HepG2 (cell line): ENCODE results near the gene LAMB3. TPM values are rescaled to one million over a fixed set of nuclear protein-coding genes. Genes with fewer than 3 reads are reported as not detected.

ENCODE experiments used
- ATAC-seq: fragments of 200-7000 bp; cut with Tn5 transposase; 3 replicates; pipeline ENCODE4 v1.9.1; 2020; ENCODE audit warnings: mild to moderate bottlenecking, moderate library complexity
- BruUV-seq: library from RNA; stranded (reverse); fragments of 400-500 nt; replicated peaks from 2 replicates; lab custom pipeline; 2021; lab: Mats Ljungman, UMichigan
- CTCF ChIA-PET: fragments of 300-600 bp; formaldehyde crosslinking; extraction: SDS; loops from one replicate; lab custom pipeline; 2021; ENCODE audit warnings: low total read pairs, inconsistent platforms, low intra/inter-chr PET ratio; lab: Yijun Ruan, JAX
- POLR2A ChIA-PET: fragments of 350-600 bp; sonication (Branson Sonifier 250); formaldehyde crosslinking; loops from one replicate; lab custom pipeline; 2020; ENCODE audit warnings: antibody characterized with exemption, inconsistent platforms; lab: Yijun Ruan, JAX
- DNase-seq: peaks from one replicate; pipeline ENCODE4 v3.0.0-alpha.2; 2015; ENCODE audit warnings: low spot score
- FAIRE-seq: peaks from 3 replicates; lab custom pipeline; 2011; peaks lifted over from hg19 to GRCh38; lab: Jason Lieb, UNC
- H2AFZ ChIP-seq: one replicate; pipeline ENCODE4 v1.6.1; 2011; ENCODE audit warnings: low read length, inconsistent platforms
- H3K27ac ChIP-seq: fragments of 300-600 bp; 3 replicates; pipeline ENCODE4 v1.8.0; 2011; ENCODE audit warnings: mixed run types, mild to moderate bottlenecking, mixed read lengths, low read length, inconsistent platforms; ENCODE audit not compliant: insufficient read depth; ENCODE audit errors: extremely low read length
- H3K27me3 ChIP-seq, 2 experiments: fragments of 200-600 bp in 1 of 2; 2 replicates in 1 of 2; 3 replicates in 1 of 2; pipeline versions ENCODE4 v1.6.0 to v1.8.0; 2011; ENCODE audit warnings: low read length in 2 of 2, mild to moderate bottlenecking in 2 of 2, moderate library complexity in 2 of 2, inconsistent platforms in 1 of 2; ENCODE audit not compliant: insufficient read depth in 2 of 2, control insufficient read depth in 1 of 2
- H3K36me3 ChIP-seq, 2 experiments: fragments of 200-600 bp in 1 of 2; replicated peaks in 1 of 2; 2 replicates in 1 of 2; 3 replicates in 1 of 2; pipeline versions ENCODE4 v1.5.1 to v1.8.0; 2011; ENCODE audit warnings: low read length in 2 of 2, inconsistent platforms in 1 of 2; ENCODE audit not compliant: insufficient read depth in 2 of 2, control insufficient read depth in 1 of 2
- H3K4me1 ChIP-seq: 2 replicates; pipeline ENCODE4 v1.5.1; 2012; ENCODE audit warnings: low read length, inconsistent platforms; ENCODE audit not compliant: insufficient read depth
- H3K4me2 ChIP-seq: 2 replicates; pipeline ENCODE4 v1.6.0; 2011; ENCODE audit warnings: low read depth, low read length, inconsistent platforms
- H3K4me3 ChIP-seq, 3 experiments: fragments of 200-600 bp in 1 of 3; sonication (generic), shearing (Covaris generic) in 1 of 3; replicated peaks in 1 of 3; 2 replicates each; pipeline ENCODE4 v1.5.1; 2011 to 2016; ENCODE audit warnings: low read length in 3 of 3, inconsistent platforms in 2 of 3, low read depth in 2 of 3, mild to moderate bottlenecking in 2 of 3, control low read depth in 1 of 3, mixed read lengths in 1 of 3; ENCODE audit not compliant: insufficient read depth in 1 of 3
- H3K79me2 ChIP-seq: one replicate; pipeline ENCODE4 v1.6.1; 2011; ENCODE audit warnings: low read length, inconsistent platforms; ENCODE audit not compliant: insufficient read depth
- H3K9ac ChIP-seq: 2 replicates; pipeline ENCODE4 v1.6.0; 2011; ENCODE audit warnings: mild to moderate bottlenecking, low read depth, low read length, inconsistent platforms; ENCODE audit not compliant: insufficient read depth
- H3K9me3 ChIP-seq: 2 replicates; pipeline ENCODE4 v1.5.1; 2012; ENCODE audit warnings: mild to moderate bottlenecking, low read length
- H4K20me1 ChIP-seq: 2 replicates; pipeline ENCODE4 v1.6.0; 2011; ENCODE audit warnings: inconsistent platforms, mild to moderate bottlenecking, low read length, moderate library complexity; ENCODE audit not compliant: insufficient read depth
- ADNP ChIP-seq: sonication (generic); formaldehyde crosslinking; IDR thresholded peaks from 2 replicates; pipeline ENCODE4 v1.4.0; 2020; ENCODE audit warnings: missing genetic modification reagents
- CSRNP2 ChIP-seq: sonication (generic); formaldehyde crosslinking; conservative IDR thresholded peaks from 2 replicates; pipeline ENCODE4 v1.8.0; 2022; ENCODE audit warnings: low read depth, missing genetic modification reagents
- EP300 ChIP-seq, 3 experiments: sonication (generic) in 1 of 3; formaldehyde crosslinking in 1 of 3; IDR thresholded peaks; 2 replicates each; pipeline versions ENCODE4 v1.5.1 to v1.6.1; 2011 to 2020; ENCODE audit warnings: low read depth in 2 of 3, low read length in 2 of 3, borderline replicate concordance in 1 of 3, improper control_type of control experiment in 1 of 3, mild to moderate bottlenecking in 1 of 3, missing genetic modification reagents in 1 of 3, moderate library complexity in 1 of 3
- HNRNPH1 ChIP-seq: fragments of 200-400 bp; formaldehyde crosslinking; optimal IDR thresholded peaks from 2 replicates; pipeline ENCODE3; 2017; ENCODE audit warnings: mild to moderate bottlenecking, low read depth, low read length
- HNRNPUL1 ChIP-seq: fragments of 200-400 bp; formaldehyde crosslinking; IDR thresholded peaks from 2 replicates; pipeline ENCODE4 v1.6.1; 2017; ENCODE audit warnings: low read depth, mild to moderate bottlenecking, low read length, moderate library complexity
- IRF2 ChIP-seq: IDR thresholded peaks from 2 replicates; pipeline ENCODE4 v1.6.1; 2018; ENCODE audit warnings: missing genetic modification reagents, missing compliant biosample characterization
- KLF11 ChIP-seq: IDR thresholded peaks from 2 replicates; pipeline ENCODE4 v1.6.1; 2016; ENCODE audit warnings: missing compliant biosample characterization
- KLF16 ChIP-seq, 2 experiments: sonication (generic) in 1 of 2; formaldehyde crosslinking in 1 of 2; IDR thresholded peaks; 2 replicates each; pipeline versions ENCODE4 v1.6.1 to v1.8.0; 2016 to 2023; ENCODE audit warnings: missing genetic modification reagents in 2 of 2, missing compliant biosample characterization in 1 of 2
- MXI1 ChIP-seq: IDR thresholded peaks from 3 replicates; pipeline ENCODE4 v1.6.1; 2012; ENCODE audit warnings: low read depth, low read length, inconsistent platforms, borderline replicate concordance
- NFKB2 ChIP-seq: sonication (generic); formaldehyde crosslinking; IDR thresholded peaks from 2 replicates; pipeline ENCODE4 v1.4.0; 2020; ENCODE audit warnings: missing genetic modification reagents, borderline replicate concordance
- PLRG1 ChIP-seq: fragments of 450-650 bp; conservative IDR thresholded peaks from 2 replicates; pipeline ENCODE4 v1.6.1; 2016
- SIX4 ChIP-seq: sonication (generic); formaldehyde crosslinking; IDR thresholded peaks from 2 replicates; pipeline ENCODE4 v1.4.0; 2020; ENCODE audit warnings: missing genetic modification reagents
- TBP ChIP-seq: sonication (generic); formaldehyde crosslinking; IDR thresholded peaks from 2 replicates; pipeline ENCODE4 v1.5.0; 2020; ENCODE audit warnings: missing genetic modification reagents
- TBX2 ChIP-seq: sonication (generic); formaldehyde crosslinking; IDR thresholded peaks from 2 replicates; pipeline ENCODE4 v1.5.0; 2020; ENCODE audit warnings: missing genetic modification reagents, mild to moderate bottlenecking, borderline replicate concordance
- WIZ ChIP-seq: sonication (generic); formaldehyde crosslinking; IDR thresholded peaks from 2 replicates; pipeline ENCODE4 v1.5.1; 2020; ENCODE audit warnings: mild to moderate bottlenecking, missing genetic modification reagents
- ZBTB20 ChIP-seq: sonication (generic); formaldehyde crosslinking; IDR thresholded peaks from 2 replicates; pipeline ENCODE4 v1.8.1; 2023; ENCODE audit warnings: missing genetic modification reagents, low read depth, mild to moderate bottlenecking, borderline replicate concordance
- ZBTB7A ChIP-seq: sonication (generic); formaldehyde crosslinking; IDR thresholded peaks from 2 replicates; pipeline ENCODE4 v1.8.0; 2022; ENCODE audit warnings: mild to moderate bottlenecking, missing genetic modification reagents
- ZBTB8A ChIP-seq: sonication (generic); formaldehyde crosslinking; IDR thresholded peaks from 2 replicates; pipeline ENCODE4 v1.4.0; 2020; ENCODE audit warnings: mild to moderate bottlenecking, low read depth, missing genetic modification reagents, borderline replicate concordance
- ZFAT ChIP-seq: sonication (generic); formaldehyde crosslinking; conservative IDR thresholded peaks from 2 replicates; pipeline ENCODE4 v1.8.1; 2023; ENCODE audit warnings: missing genetic modification reagents, inconsistent platforms
- ZFP36 ChIP-seq: fragments of 150-350 bp; IDR thresholded peaks from 2 replicates; pipeline ENCODE4 v1.6.1; 2018; ENCODE audit warnings: borderline replicate concordance, low read length, low read depth; ENCODE audit not compliant: partially characterized antibody
- ZGPAT ChIP-seq: IDR thresholded peaks from 2 replicates; pipeline ENCODE4 v1.6.1; 2016; ENCODE audit warnings: mild to moderate bottlenecking
- ZNF260 ChIP-seq: sonication (generic); formaldehyde crosslinking; IDR thresholded peaks from 2 replicates; pipeline ENCODE4 v1.4.0; 2020; ENCODE audit warnings: missing genetic modification reagents, low read depth, mild to moderate bottlenecking, borderline replicate concordance
- ZNF3 ChIP-seq: IDR thresholded peaks from 2 replicates; pipeline ENCODE4 v1.7.0; 2017; ENCODE audit warnings: inconsistent platforms
- ZNF660 ChIP-seq: sonication (generic); formaldehyde crosslinking; IDR thresholded peaks from 2 replicates; pipeline ENCODE4 v1.5.1; 2020; ENCODE audit warnings: mild to moderate bottlenecking, low read depth, missing genetic modification reagents, borderline replicate concordance
- ZNF766 ChIP-seq: sonication (generic); formaldehyde crosslinking; IDR thresholded peaks from 2 replicates; pipeline ENCODE4 v1.5.0; 2020; ENCODE audit warnings: missing genetic modification reagents, borderline replicate concordance
- WGBS: methylation state at CpG from one replicate; pipeline ENCODE4 v1.1.6; 2017; ENCODE audit warnings: low lambda C conversion rate; 5-methylcytosine and 5-hydroxymethylcytosine counted together
- in situ Hi-C: cut with HindIII; loops from 2 replicates; pipeline ENCODE4 v1.10.0; 2017; ENCODE audit warnings: low pct_unique_long_range_greater_than_20kb; ENCODE audit not compliant: extremely low pct_ligation_motif_present
- intact Hi-C: fragments of 100-400 bp; cut with micrococcal nuclease; formaldehyde crosslinking; loops from one replicate; pipeline ENCODE4 v1.10.0; 2022; ENCODE audit not compliant: unreplicated experiment
- polyA plus RNA-seq, 8 experiments: library from polyadenylated mRNA; depleted of rRNA in 3 of 8; stranded (reverse) in 7 of 8; unstranded in 1 of 8; fragments of >200 nt; fragmentation: Illumina TruSeq in 4 of 8; extraction: Trizol in 4 of 8; gene quantifications; 2 replicates each; pipeline versions ENCODE4 v1.2.1 to v1.2.3, GENCODE V29; 2011 to 2016; ENCODE audit warnings: low read depth in 4 of 8, missing spikeins in 1 of 8, mixed read lengths in 1 of 8; ENCODE audit not compliant: insufficient read depth in 1 of 8
- total RNA-seq, 5 experiments: library from RNA; depleted of rRNA; stranded (reverse); fragments of >200 nt; fragmentation: Illumina TruSeq; extraction: Trizol; gene quantifications; 2 replicates each; pipeline ENCODE4 v1.2.3, GENCODE V29; 2016; ENCODE audit warnings: low read depth in 1 of 5

LAMB3 gene
- total and polyA plus RNA-seq, 2 of the 13 experiments (the other 11 are each of a cell fraction or from before 2014, with no cell fraction given), result 0.18 to 0.24 TPM

- TF ChIP-seq KLF16 (CRISPR knock-in tag; IDR thresholded peaks at IDR 0.05) (no peak), ZNF766 (CRISPR knock-in tag) (no peak), ZBTB20 (CRISPR knock-in tag) (no peak), ZGPAT (CRISPR knock-in tag) (no peak), ZBTB8A (no peak), SIX4 (CRISPR knock-in tag) (no peak), HNRNPH1 (no peak), CSRNP2 (CRISPR knock-in tag) (no peak), NFKB2 (CRISPR knock-in tag) (no peak)
These were observed 7.7 kb upstream of the LAMB3 start (continued) for GRCh38 chr1:209659909-209660308.

GRCh38 chr1:209657918-209658317 lies 5.7 kb upstream of the LAMB3 start:
- WGBS, result 71% methylated on average over 5 of the region's 5 CpGs
- Histone ChIP-seq H3K79me2 (no peaks in the 10 kb centered on the region), H3K4me1 (peaks cover 39% of the 10 kb centered on the region), H3K27me3 (peaks cover 2 to 3% of the 10 kb centered on the region in 2 experiments; a peak in 1 of 5 replicates), H3K4me3 (no peak overlapping the region), H3K27ac (no peak overlapping the region), H3K9ac (no peak overlapping the region), H2AFZ (no peak overlapping the region), H3K9me3 (no peaks in the 10 kb centered on the region), H3K4me2 (no peak overlapping the region), H3K36me3 (no peaks in the 10 kb centered on the region), H4K20me1 (no peaks in the 10 kb centered on the region)
- BruUV-seq, result no TSS peak
- intact Hi-C loops (no loop called here), in situ Hi-C loops (no loop called here)
- FAIRE-seq (no peak), DNase-seq (no peak), ATAC-seq (no peak)
- POLR2A ChIA-PET, result no interaction called here
- CTCF ChIA-PET, result no interaction called here
- TF ChIP-seq EP300 (IDR thresholded peaks at IDR 0.05; ENCODE audit: low read depth in 2 of 2, low read length in 2 of 2) (no peak), EP300 (CRISPR knock-in tag; IDR thresholded peaks at IDR 0.05; ENCODE audit: borderline replicate concordance) (no peak), ZFP36 (no peak), IRF2 (no peak), PLRG1 (no peak), ZNF660 (CRISPR knock-in tag) (no peak), TBX2 (CRISPR knock-in tag) (no peak), TBP (CRISPR knock-in tag) (no peak), ZBTB7A (no peak), ZNF3 (CRISPR knock-in tag) (no peak), ZFAT (CRISPR knock-in tag) (no peak), KLF11 (CRISPR knock-in tag) (no peak), HNRNPUL1 (no peak), ZNF260 (CRISPR knock-in tag) (no peak), ADNP (CRISPR knock-in tag) (no peak), MXI1 (no peak), WIZ (CRISPR knock-in tag) (no peak)
